Activated T-helper 17 cell treated with anti-CD3 and anti-CD28 coated beads, Interleukin-2, amount 50 U/mL, for 72 hours (primary cell): ENCODE measurements around the gene RTL5. TPM values are rescaled to one million over a fixed set of nuclear protein-coding genes. Genes with fewer than 3 reads are reported as not detected.

ENCODE experiments used
- ATAC-seq: fragments of 150-1000 bp; cut with Tn5 transposase; replicated peaks from 2 replicates; pipeline ENCODE4 v1.10.0; 2021; ENCODE audit warnings: mild to moderate bottlenecking, moderate library complexity
- H3K27ac Mint-ChIP-seq: one replicate; pipeline ENCODE4 v1.8.0; 2022; ENCODE audit warnings: mixed read lengths
- H3K27me3 Mint-ChIP-seq: one replicate; pipeline ENCODE4 v1.8.0; 2022; ENCODE audit warnings: mixed read lengths
- H3K36me3 Mint-ChIP-seq: one replicate; pipeline ENCODE4 v1.8.0; 2022; ENCODE audit warnings: low read depth, mild to moderate bottlenecking, mixed read lengths
- H3K4me1 Mint-ChIP-seq: one replicate; pipeline ENCODE4 v1.8.0; 2022; ENCODE audit warnings: mixed read lengths
- H3K4me3 Mint-ChIP-seq: one replicate; pipeline ENCODE4 v1.8.0; 2022; ENCODE audit warnings: mild to moderate bottlenecking, mixed read lengths
- H3K9me3 Mint-ChIP-seq: one replicate; pipeline ENCODE4 v1.8.0; 2022; ENCODE audit warnings: mixed read lengths
- total RNA-seq, 2 donors: library from RNA; stranded (reverse); gene quantifications; one replicate each; pipeline ENCODE4 v1.2.3, GENCODE V29; 2022

The RTL5 gene
- total RNA-seq, 2 donors from 2014 or later, result 0.45 to 1.0 TPM

DNA sequence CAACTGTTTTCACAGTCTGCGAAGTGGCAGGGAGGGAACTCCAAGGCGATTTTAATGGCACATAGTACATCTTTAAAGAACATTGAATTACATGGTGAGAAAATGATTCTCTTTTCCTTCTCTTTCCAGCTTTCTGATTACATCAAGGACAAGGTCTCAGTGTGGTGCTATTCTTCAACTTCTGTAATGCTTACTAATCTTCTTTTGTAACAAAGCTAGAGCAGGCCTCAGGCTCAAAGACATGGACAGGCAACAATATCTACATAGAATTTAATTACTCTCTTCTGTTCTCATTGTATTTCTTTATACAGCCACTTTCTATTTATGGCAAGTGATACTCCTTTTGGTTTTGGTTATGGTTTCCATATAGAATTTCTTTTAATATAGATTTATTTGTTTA lies 48.4 kb downstream of the RTL5 start:
- H3K27me3 Mint-ChIP-seq, result no peaks in the 10 kb centered on the region
- ATAC-seq, result no peak
- no peaks in the 10 kb centered on the region for H3K36me3 Mint-ChIP-seq
- no peaks in the 10 kb centered on the region for H3K4me1 Mint-ChIP-seq
- H3K4me3 Mint-ChIP-seq, result no peak overlapping the region
- no peak overlapping the region for H3K27ac Mint-ChIP-seq
- no peaks in the 10 kb centered on the region for H3K9me3 Mint-ChIP-seq

DNA sequence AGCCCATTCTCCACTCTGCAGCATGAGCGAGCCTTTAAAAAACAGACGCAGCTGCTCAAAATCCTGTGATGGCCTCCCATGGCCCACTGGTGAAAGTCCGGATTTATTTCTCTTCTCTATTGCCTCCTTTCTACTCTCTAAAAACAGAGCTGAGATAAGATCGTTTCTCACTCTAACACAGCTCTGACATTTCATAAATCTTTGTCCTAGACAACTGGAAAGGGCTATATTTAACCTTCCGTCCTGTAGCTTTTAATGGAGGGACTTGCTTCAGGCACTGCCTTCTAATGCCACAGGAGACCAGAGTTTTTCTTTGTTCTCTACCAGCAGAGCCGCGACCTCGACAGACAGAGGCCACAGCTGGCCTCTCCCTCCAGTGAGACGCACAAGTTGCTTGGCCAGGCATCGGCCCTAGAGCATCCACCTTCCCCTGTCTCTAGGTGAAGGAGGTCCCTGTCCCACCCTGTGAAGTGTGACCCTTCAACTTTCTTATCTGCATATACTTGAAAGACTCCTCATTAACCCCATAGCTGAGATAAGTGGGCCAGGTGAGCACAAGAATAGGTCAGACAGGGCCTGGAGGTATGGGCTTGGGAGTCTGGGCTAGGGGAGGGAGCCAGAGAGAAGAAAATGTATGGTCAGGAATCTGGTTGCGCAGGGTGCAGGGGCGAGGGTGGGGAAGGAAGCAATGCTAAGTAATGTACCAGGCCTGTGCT lies 50.0 kb downstream of the RTL5 start:
- H3K9me3 Mint-ChIP-seq, result no peaks in the 10 kb centered on the region
- no peak overlapping the region for H3K27ac Mint-ChIP-seq
- ATAC-seq, result no peak
- H3K36me3 Mint-ChIP-seq, result no peaks in the 10 kb centered on the region
- no peaks in the 10 kb centered on the region for H3K27me3 Mint-ChIP-seq
- H3K4me3 Mint-ChIP-seq, result no peak overlapping the region
- H3K4me1 Mint-ChIP-seq, result no peaks in the 10 kb centered on the region

DNA sequence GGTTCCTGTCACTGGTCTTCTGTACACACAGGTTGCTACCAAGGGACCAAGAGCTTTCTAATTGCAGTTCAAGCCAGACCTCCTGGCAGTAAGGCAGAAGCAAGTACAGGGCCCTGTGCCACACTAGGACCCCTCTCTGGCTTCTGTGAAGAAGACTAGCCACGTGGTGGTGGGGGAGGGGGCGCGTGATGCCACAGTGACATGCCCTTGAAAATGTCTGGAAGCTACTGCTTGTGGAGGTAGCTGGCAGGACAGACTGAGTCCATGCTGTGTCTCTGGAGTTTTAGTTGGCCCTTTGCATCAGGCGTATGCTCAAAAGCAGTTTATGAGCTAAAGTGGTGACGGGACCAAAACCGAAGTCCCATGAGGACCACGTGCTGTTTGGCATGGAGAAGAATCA lies 50.9 kb downstream of the RTL5 start:
- Mint-ChIP-seq H3K9me3 (no peaks in the 10 kb centered on the region), H3K36me3 (no peaks in the 10 kb centered on the region), H3K4me3 (no peak overlapping the region), H3K4me1 (no peaks in the 10 kb centered on the region), H3K27ac (no peak overlapping the region), H3K27me3 (no peaks in the 10 kb centered on the region)
- no peak for ATAC-seq

DNA sequence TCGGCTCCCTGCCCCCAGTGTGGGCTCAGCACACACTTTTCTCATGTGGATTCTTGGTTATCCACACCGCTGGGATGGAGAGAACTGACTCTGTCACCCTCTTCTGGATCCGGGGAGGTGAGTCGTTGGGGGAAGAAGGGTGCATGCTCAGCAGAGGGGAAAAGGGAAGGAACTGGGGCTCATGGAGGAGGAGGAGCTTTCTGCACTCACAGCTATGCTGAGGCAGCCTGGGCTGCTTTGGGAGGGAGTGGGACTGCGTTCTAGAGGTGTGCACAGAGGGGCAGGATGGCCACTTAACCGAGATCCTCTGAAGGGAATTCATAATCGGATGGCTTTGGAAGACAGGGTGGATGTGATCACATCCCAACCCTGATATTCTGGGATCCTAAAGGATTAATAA lies 51.6 kb downstream of the RTL5 start:
- Mint-ChIP-seq H3K27me3 (no peaks in the 10 kb centered on the region), H3K36me3 (no peaks in the 10 kb centered on the region), H3K4me3 (no peak overlapping the region), H3K4me1 (no peaks in the 10 kb centered on the region), H3K27ac (no peak overlapping the region), H3K9me3 (no peaks in the 10 kb centered on the region)
- no peak for ATAC-seq

DNA sequence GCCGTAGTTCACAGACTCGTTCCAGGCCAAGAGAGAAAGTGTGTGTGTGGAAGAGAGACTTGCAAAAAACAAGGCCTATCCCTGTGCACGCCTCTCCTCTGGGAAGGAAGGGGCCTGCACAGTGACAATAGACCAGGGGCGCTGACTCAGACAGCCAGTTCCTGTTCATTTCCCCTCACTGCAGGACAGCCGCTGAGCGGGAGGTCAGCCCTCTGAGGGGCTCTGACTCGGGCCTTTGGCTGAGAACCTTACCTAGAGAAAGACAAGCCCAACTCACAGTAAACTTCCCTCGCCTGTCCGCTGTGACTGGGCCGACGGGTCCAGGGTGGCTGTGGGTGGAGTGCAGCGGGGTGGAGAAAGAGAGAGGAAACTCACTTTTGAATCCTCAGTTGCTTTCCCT lies 52.1 kb downstream of the RTL5 start:
- H3K4me3 Mint-ChIP-seq, result no peak overlapping the region
- H3K27me3 Mint-ChIP-seq, result no peaks in the 10 kb centered on the region
- H3K27ac Mint-ChIP-seq, result no peak overlapping the region
- no peaks in the 10 kb centered on the region for H3K9me3 Mint-ChIP-seq
- no peak for ATAC-seq
- no peaks in the 10 kb centered on the region for H3K36me3 Mint-ChIP-seq
- H3K4me1 Mint-ChIP-seq, result no peaks in the 10 kb centered on the region

DNA sequence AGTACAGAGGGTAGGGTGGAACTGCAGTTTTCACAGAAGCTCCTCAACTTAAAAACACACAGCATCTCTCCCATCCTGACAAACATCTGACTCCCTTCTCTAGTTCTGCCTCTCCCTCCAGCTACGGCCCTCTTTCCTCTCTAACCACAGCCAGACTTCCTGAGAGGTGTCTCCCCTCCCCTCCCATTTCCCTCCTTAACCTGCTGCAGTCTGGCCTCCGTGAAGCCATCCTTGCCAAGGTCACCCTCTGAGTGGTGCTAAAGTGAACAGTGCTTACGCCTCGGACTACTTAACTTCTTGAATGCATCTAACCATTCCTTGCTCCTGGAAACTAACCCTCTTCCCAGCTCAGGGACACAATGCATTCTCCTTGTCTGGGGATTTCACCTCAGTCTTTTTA lies 53.3 kb downstream of the RTL5 start:
- H3K4me1 Mint-ChIP-seq, result no peaks in the 10 kb centered on the region
- no peaks in the 10 kb centered on the region for H3K9me3 Mint-ChIP-seq
- H3K36me3 Mint-ChIP-seq, result no peaks in the 10 kb centered on the region
- no peak overlapping the region for H3K4me3 Mint-ChIP-seq
- H3K27ac Mint-ChIP-seq, result no peak overlapping the region
- ATAC-seq, result no peak
- H3K27me3 Mint-ChIP-seq, result no peaks in the 10 kb centered on the region

Other genes with a start within 250 kb of the RTL5 start
- gene NHSL2, start 221.1 kb downstream of the RTL5 start, total RNA-seq, result under 1 TPM; 0.15 to 0.71 TPM
- gene PIN4, start 49.8 kb upstream of the RTL5 start, total RNA-seq, result 1 to 10 TPM; 4.4 to 4.5 TPM
- gene ERCC6L, start 107.1 kb upstream of the RTL5 start, total RNA-seq, result 10 to 100 TPM; 13.2 to 16.1 TPM
- 1,000 to 10,000 TPM; 1,150 to 1,442 TPM for gene RPS4X, start 145.3 kb upstream of the RTL5 start, total RNA-seq
- gene CITED1, start 174.0 kb upstream of the RTL5 start, total RNA-seq, result not detected